WERI-Rb-1 (cell line): ENCODE measurements around the gene SH3PXD2A.

ENCODE experiments used
- DNase-seq: peaks from one replicate; pipeline ENCODE4 v3.0.0-alpha.2; 2020
- H3K27ac ChIP-seq: fragments of 250-450 bp; sonication (Bioruptor Pico); 2 replicates; pipeline ENCODE4 v1.5.1; 2020; ENCODE audit warnings: mild to moderate bottlenecking, moderate library complexity
- H3K27me3 ChIP-seq: fragments of 250-450 bp; sonication (Bioruptor Pico); 2 replicates; pipeline ENCODE4 v1.5.1; 2021; ENCODE audit warnings: mild to moderate bottlenecking, low read depth, moderate library complexity; ENCODE audit not compliant: insufficient read depth, severe bottlenecking
- H3K36me3 ChIP-seq: fragments of 250-450 bp; sonication (Bioruptor Pico); 2 replicates; pipeline ENCODE4 v1.5.1; 2020; ENCODE audit warnings: mild to moderate bottlenecking, moderate library complexity
- H3K4me3 ChIP-seq: 2 replicates; pipeline ENCODE4 v1.5.1; 2011; ENCODE audit warnings: low read depth, mild to moderate bottlenecking, control low read depth, low read length
- H3K9me3 ChIP-seq: fragments of 250-450 bp; sonication (Bioruptor Pico); 2 replicates; pipeline ENCODE4 v1.5.1; 2021; ENCODE audit warnings: mild to moderate bottlenecking, moderate library complexity; ENCODE audit not compliant: severe bottlenecking
- TF ChIP-seq, protein P1 (sequence below): IDR thresholded peaks from 2 replicates; pipeline ENCODE4 v1.5.1; 2011; ENCODE audit warnings: low read depth, mild to moderate bottlenecking, control low read depth, inconsistent platforms, low read length

The SH3PXD2A gene

DNA sequence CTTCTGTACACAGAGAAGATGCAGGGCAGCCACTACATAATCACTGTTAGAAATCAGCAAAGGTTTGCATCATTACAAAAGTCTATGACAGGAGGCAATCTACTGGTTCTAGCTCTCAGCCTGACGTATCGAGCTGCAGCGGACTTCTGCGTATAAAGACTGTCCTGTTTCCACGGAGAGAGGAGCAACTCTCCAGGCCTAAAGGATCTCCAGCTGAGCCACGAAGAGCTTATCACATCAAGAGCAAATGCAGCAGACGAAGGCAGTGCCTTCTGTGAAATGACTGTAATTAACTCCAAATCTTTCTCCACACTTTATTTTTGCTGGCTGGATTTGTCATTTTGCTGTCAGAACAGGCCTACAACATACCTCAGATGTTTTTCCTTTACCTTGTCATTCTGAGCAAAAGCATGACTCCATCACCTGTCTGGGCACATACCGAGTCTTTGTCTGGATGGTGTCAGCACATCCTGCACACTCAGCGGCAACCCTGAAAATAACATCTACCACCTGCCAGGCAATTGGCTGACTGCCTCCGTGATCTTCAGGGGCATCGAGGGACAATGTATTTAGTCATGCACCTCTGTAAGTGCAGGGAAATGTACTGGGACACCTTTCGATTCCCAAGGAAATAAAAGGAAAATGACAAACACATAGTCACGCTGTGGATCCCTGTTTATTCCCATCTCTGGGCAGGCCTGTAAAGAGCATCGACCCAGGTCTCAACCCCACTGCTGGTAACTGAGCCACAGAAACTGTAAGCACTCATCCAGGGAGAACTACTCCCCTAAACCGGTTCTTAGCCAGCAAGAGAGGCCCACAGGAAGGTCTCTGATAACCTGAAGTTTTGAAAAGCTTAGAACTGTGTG, 26.3 kb upstream of the SH3PXD2A start:
- Histone ChIP-seq H3K9me3 (no peaks in the 10 kb centered on the region), H3K27me3 (no peaks in the 10 kb centered on the region), H3K27ac (no peak overlapping the region), H3K36me3 (no peaks in the 10 kb centered on the region; the same call in 1 of the 2 replicates), H3K4me3 (no peak overlapping the region)
- TF ChIP-seq, protein P1, sequence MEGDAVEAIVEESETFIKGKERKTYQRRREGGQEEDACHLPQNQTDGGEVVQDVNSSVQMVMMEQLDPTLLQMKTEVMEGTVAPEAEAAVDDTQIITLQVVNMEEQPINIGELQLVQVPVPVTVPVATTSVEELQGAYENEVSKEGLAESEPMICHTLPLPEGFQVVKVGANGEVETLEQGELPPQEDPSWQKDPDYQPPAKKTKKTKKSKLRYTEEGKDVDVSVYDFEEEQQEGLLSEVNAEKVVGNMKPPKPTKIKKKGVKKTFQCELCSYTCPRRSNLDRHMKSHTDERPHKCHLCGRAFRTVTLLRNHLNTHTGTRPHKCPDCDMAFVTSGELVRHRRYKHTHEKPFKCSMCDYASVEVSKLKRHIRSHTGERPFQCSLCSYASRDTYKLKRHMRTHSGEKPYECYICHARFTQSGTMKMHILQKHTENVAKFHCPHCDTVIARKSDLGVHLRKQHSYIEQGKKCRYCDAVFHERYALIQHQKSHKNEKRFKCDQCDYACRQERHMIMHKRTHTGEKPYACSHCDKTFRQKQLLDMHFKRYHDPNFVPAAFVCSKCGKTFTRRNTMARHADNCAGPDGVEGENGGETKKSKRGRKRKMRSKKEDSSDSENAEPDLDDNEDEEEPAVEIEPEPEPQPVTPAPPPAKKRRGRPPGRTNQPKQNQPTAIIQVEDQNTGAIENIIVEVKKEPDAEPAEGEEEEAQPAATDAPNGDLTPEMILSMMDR, result no peak
- no peak for DNase-seq

DNA sequence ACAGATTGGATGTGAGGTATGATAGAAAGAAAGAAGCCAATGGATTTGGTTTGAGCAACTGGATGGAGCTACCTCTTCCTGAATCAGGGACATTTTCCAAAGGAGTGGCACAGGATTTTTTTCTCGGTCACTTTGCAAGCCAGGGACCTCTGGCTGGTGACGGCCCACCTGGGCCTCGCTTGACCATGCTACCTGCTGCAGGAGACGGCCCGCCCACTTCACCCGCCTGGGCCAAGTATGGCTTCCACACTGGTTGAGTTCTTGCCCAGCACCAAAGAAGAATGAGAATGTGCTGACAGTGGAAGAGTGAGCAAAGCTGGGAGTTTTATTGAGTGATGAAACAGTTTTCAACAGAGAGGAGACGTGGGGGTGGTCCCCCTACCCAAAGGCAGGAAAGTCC, 24.5 kb upstream of the SH3PXD2A start:
- H3K36me3 ChIP-seq, result no peaks in the 10 kb centered on the region; the same call in 1 of the 2 replicates
- DNase-seq, result no peak
- no peak overlapping the region for H3K27ac ChIP-seq
- no peak overlapping the region for H3K4me3 ChIP-seq
- TF ChIP-seq, protein P1, result no peak
- no peaks in the 10 kb centered on the region for H3K9me3 ChIP-seq
- no peaks in the 10 kb centered on the region for H3K27me3 ChIP-seq

DNA sequence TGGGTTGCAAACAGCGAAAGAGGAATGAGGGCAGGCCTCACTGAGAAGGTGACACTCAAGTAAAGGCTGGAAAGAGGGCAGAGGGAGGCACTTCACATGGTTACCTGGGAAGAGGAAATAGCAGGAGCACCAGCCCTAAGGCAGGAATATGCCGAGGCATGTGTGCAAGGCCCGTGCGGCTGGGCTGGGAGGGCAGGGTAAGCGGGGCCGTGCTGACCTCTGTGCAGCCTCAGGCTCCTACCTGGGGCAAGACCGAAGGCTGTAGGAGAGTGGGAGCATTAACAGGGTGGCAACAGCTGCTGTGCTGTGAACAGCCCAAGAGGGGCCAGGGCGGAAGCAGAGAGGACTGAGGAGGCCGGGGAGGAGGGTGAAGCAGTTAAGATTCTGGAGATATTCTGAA, 24.0 kb upstream of the SH3PXD2A start:
- Histone ChIP-seq H3K4me3 (no peak overlapping the region), H3K27me3 (no peaks in the 10 kb centered on the region), H3K36me3 (no peaks in the 10 kb centered on the region; the same call in 1 of the 2 replicates), H3K9me3 (no peaks in the 10 kb centered on the region), H3K27ac (no peak overlapping the region)
- TF ChIP-seq, protein P1, result no peak
- DNase-seq, result no peak

DNA sequence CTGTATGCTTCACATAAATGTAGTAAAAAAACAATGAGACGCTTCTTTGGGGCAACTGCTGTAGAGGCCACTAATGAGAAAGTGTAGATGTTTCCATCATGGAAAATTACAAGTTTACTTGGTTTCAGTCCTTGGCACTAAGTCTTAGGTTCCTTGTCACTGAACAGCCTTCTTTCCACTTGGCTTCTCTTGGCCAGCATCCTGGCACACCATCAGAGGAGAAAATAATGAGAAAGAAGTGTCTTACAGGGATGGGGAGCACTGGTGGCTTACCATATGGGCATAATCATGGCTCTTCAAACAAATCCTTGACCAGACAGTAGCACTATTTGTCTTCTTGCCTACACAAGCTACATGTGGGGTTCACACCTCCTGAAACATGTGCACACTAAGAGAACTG, 22.5 kb upstream of the SH3PXD2A start:
- Histone ChIP-seq H3K27me3 (no peaks in the 10 kb centered on the region), H3K36me3 (no peaks in the 10 kb centered on the region; the same call in 1 of the 2 replicates), H3K27ac (no peak overlapping the region), H3K4me3 (no peak overlapping the region), H3K9me3 (no peaks in the 10 kb centered on the region)
- no peak for DNase-seq
- TF ChIP-seq, protein P1, result no peak

DNA sequence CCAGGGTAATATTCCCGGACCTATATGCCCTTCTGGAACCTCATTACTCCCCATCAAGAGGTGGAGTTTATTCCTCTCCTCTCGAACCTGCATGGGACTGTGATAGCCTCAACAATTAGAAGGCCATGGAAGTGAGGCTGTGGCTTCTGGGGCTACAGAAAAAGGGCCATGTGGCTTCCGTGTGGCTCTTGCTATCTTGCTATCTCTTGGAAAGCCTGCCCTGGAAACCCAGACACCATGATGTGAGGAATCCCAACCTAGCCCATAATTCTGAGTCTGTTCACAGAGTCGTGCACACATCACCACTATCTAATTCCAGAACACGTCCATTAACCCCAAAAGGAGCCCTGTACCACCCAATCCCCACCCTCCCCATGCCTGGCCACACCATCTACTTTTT, 20.8 kb upstream of the SH3PXD2A start:
- DNase-seq, result no peak
- no peaks in the 10 kb centered on the region for H3K9me3 ChIP-seq
- no peaks in the 10 kb centered on the region for H3K36me3 ChIP-seq
- H3K4me3 ChIP-seq, result no peak overlapping the region
- no peak overlapping the region for H3K27ac ChIP-seq
- TF ChIP-seq, protein P1, result no peak
- H3K27me3 ChIP-seq, result no peaks in the 10 kb centered on the region

DNA sequence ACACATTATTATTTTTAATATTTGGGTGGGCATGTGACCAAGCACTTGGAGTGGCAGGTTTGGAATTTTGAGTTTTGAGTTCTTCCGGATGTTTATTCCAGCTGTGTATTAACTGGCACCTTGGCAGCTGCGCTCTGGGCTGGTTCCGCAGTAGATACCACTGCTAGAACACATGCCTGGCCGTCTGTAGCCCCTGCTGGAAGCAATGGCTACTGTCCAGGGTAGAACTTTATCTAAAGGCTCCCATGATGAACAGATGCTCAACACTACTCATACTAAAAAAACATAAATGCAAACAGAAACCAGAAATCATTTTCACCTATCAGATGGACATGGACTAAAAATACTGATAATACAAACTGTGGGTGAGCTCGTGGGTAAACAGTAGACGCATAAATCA, 19.4 kb upstream of the SH3PXD2A start:
- Histone ChIP-seq H3K27me3 (no peaks in the 10 kb centered on the region), H3K36me3 (no peaks in the 10 kb centered on the region), H3K27ac (no peak overlapping the region), H3K4me3 (no peak overlapping the region), H3K9me3 (no peaks in the 10 kb centered on the region)
- TF ChIP-seq, protein P1, result no peak
- DNase-seq, result no peak
